Astrocyte (in vitro differentiated cells and primary cell): ENCODE measurements around the gene BHLHA15.

Experiments
- CTCF ChIP-seq: IDR thresholded peaks from 2 replicates; pipeline ENCODE4 v1.5.1; 2011; ENCODE audit warnings: low read depth, mild to moderate bottlenecking, inconsistent platforms, low read length, moderate library complexity; ENCODE audit not compliant: insufficient read depth
- EZH2 ChIP-seq: IDR thresholded peaks from 2 replicates; pipeline ENCODE4 v1.6.1; 2012; ENCODE audit warnings: mild to moderate bottlenecking, low read length, inconsistent platforms; ENCODE audit not compliant: insufficient read depth

GRCh38 chr7:98244871-98245270 is 33.6 kb downstream of the BHLHA15 start:
- TF ChIP-seq EZH2 (no peak), CTCF (no peak)
